Lower leg skin (tissue), 4 donors: ENCODE results near the gene RNF213. TPM values are rescaled to one million over a fixed set of nuclear protein-coding genes. Genes with fewer than 3 reads are reported as not detected.

Experiments used
- DNase-seq, 2 donors: peaks; one replicate each; pipeline ENCODE4 v3.0.0-alpha.2; 2019; ENCODE audit warnings: low spot score in 2 of 2
- H3K4me3 ChIP-seq: fragments of 200-600 bp; sonication (generic); 2 replicates; pipeline ENCODE4 v1.5.1; 2017; ENCODE audit warnings: mild to moderate bottlenecking, low read depth; ENCODE audit not compliant: poor library complexity, severe bottlenecking
- CTCF ChIP-seq, 3 donors: fragments of 450-650 bp; IDR thresholded peaks; one replicate each; pipeline ENCODE4 v1.5.1; 2016; ENCODE audit warnings: antibody characterized with exemption in 3 of 3, mild to moderate bottlenecking in 3 of 3, moderate library complexity in 2 of 3
- POLR2A ChIP-seq, 2 donors: fragments of 450-650 bp; IDR thresholded peaks; one replicate each; pipeline ENCODE4 v1.6.1; 2016 to 2017; ENCODE audit warnings: antibody characterized with exemption in 2 of 2, mild to moderate bottlenecking in 1 of 2, moderate library complexity in 1 of 2
- WGBS, 2 donors: methylation state at CpG; one replicate each; pipeline ENCODE4 v1.1.5; 2018; 5-methylcytosine and 5-hydroxymethylcytosine counted together
- intact Hi-C: fragments of 100-400 bp; cut with DNase I; formaldehyde crosslinking; loops from one replicate; pipeline ENCODE4 v1.15.0; 2023; ENCODE audit warnings: low total_unique reads
- total RNA-seq, 4 donors: library from RNA; depleted of rRNA; stranded (reverse); fragments of >200 nt; gene quantifications; one replicate each; pipeline ENCODE4 v1.1.0, GENCODE V29; 2016

RNF213 gene
- total RNA-seq, 4 donors from 2014 or later = 48.4 to 103 (median 59.8) TPM

- no peak overlapping the region for H3K4me3 ChIP-seq
Observed at GRCh38 chr17:80379348-80379747, 118.7 kb downstream of the RNF213 start.

DNA sequence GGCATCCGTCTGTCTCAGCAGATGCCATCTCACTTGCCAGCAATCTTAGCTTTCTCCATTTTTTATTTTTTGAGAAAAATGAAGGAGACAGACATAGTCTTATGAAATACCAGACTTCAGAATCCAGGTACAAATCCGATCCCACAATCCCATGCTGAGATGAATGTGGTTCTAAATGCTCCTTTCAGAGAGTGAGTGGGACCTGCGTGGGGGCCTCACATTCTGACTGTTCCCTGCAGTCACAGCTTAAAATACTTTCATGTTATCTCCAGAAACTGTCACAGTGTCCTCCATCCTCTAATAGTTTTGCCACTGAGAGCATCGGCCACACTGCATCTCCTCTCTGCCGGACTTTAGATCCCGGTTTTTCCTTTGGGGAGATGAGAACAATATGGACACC is 119.4 kb downstream of the RNF213 start:
- no peak overlapping the region for H3K4me3 ChIP-seq
- intact Hi-C loops = no loop called here
- WGBS, 2 donors = 92 to 93% methylated on average over 6 of the region's 6 CpGs
- TF ChIP-seq CTCF (IDR thresholded peaks at IDR 0.05) = no peak
- TF ChIP-seq POLR2A (IDR thresholded peaks at IDR 0.05) = no peak
- DNase-seq = no peak

More at GRCh38 chr17:80379348-80379747, 118.7 kb downstream of the RNF213 start:
- intact Hi-C loops = no loop called here
- DNase-seq = no peak
- WGBS, 2 donors = 90 to 93% methylated on average over 9 of the region's 9 CpGs
- TF ChIP-seq POLR2A (IDR thresholded peaks at IDR 0.05) (no peak), CTCF (IDR thresholded peaks at IDR 0.05) (no peak)

GRCh38 chr17:80380555-80381002 is 119.9 kb downstream of the RNF213 start:
- DNase-seq = no peak
- intact Hi-C loops = no loop called here
- WGBS, 2 donors = 86 to 87% methylated on average over 21 of the region's 21 CpGs
- TF ChIP-seq CTCF (IDR thresholded peaks at IDR 0.05) = no peak
- no peak for TF ChIP-seq POLR2A (IDR thresholded peaks at IDR 0.05)
- H3K4me3 ChIP-seq = no peak overlapping the region

DNA sequence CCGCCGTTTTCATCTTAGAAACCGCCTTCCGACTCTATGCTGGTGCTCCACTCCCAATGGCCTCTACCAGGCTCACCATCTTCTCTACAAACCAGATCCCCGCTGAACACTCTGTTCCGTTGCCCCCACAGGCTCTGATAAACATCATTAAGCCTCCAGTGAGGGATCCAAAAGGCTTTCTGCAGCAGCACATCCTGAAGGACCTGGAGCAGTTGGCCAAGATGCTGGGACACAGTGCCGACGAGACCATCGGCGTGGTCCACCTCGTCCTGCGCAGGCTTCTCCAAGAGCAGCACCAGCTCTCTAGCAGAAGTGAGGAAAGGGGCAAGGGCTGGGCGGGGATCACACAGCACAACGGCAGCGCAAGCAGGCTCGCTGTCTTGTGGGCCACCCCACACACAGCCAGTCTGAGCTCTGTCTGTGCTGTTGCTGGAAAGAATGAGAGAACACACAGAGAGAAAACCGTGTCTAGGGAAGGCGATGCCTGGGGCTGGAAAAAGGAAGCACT is 120.8 kb downstream of the RNF213 start:
- no peak overlapping the region for H3K4me3 ChIP-seq
- intact Hi-C loops = no loop called here
- TF ChIP-seq POLR2A (IDR thresholded peaks at IDR 0.05) (no peak), CTCF (IDR thresholded peaks at IDR 0.05) (no peak)
- DNase-seq = no peak
- WGBS, 2 donors = 95 to 97% methylated on average over 18 of the region's 18 CpGs

DNA sequence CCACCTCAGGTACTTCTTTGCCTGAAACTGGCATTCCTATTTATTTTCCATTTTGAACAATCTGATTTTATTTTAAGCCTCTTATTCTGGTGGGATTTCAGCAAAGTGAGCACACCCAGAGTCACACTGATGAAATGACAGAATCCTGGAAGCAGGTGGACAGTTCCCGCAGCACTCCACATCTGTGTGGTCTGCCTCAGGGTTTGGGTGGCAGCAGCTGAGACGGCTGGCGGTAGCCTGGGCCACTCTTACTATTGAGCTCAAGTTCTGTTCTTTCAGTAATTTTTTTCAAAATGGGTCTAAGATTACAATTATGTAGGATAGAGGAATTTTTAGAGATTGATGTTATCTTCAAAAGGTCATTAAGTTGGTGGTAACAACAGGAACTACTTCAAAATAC is 121.8 kb downstream of the RNF213 start:
- H3K4me3 ChIP-seq = no peak overlapping the region
- TF ChIP-seq CTCF (IDR thresholded peaks at IDR 0.05) = no peak
- no peak for TF ChIP-seq POLR2A (IDR thresholded peaks at IDR 0.05)
- WGBS, 2 donors = 91 to 98% methylated on average over 3 of the region's 3 CpGs
- DNase-seq = no peak
- intact Hi-C loops = no loop called here

DNA sequence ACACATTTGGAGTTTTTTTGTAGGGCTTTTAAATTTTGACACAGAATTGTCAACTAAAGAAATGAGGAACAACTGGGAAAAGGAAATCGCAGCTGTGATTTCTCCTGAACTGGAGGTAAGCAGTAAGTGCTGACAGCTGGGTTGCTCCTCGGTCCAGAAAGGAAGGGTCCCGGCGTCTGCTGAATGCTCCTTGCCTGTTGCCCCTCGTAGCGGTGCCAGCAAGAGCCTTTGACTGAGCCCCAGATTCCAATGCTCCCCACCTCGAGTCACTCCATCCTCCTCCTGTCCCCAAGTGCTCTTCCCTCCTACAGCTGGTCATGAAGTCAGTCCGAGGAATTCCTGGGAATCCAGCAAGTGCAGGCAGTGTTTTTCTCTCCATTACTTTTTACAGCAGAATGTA is 122.3 kb downstream of the RNF213 start:
- WGBS, 2 donors = 84 to 92% methylated on average over 8 of the region's 8 CpGs
- intact Hi-C loops = no loop called here

More for the DNA sequence above, 122.3 kb downstream of the RNF213 start:
- DNase-seq = no peak
- no peak overlapping the region for H3K4me3 ChIP-seq
- TF ChIP-seq CTCF (IDR thresholded peaks at IDR 0.05) = no peak
- no peak for TF ChIP-seq POLR2A (IDR thresholded peaks at IDR 0.05)
